RWPE1 (cell line): Measurements from ENCODE around the gene XXYLT1.

Experiments used
- CTCF ChIA-PET: fragments of 350-600 bp; sonication (Branson Sonifier 250); formaldehyde crosslinking; extraction: SDS; loops from one replicate; lab custom pipeline; 2021; lab: Yijun Ruan, JAX
- POLR2A ChIA-PET: fragments of 400-600 bp; formaldehyde crosslinking; extraction: SDS; loops from one replicate; lab custom pipeline; 2020; ENCODE audit warnings: antibody characterized with exemption; ENCODE audit not compliant: low non-redundant PET; lab: Yijun Ruan, JAX
- DNase-seq: peaks from one replicate; pipeline ENCODE4 v3.0.0; 2012; ENCODE audit warnings: low spot score
- H3K27ac ChIP-seq: fragments of 450-650 bp; 2 replicates; pipeline ENCODE4 v1.5.1; 2017
- TF ChIP-seq, protein P1 (sequence below): fragments of 450-650 bp; conservative IDR thresholded peaks from 2 replicates; pipeline ENCODE4 v1.5.1; 2017; ENCODE audit warnings: low read depth, mild to moderate bottlenecking

Gene XXYLT1

DNA sequence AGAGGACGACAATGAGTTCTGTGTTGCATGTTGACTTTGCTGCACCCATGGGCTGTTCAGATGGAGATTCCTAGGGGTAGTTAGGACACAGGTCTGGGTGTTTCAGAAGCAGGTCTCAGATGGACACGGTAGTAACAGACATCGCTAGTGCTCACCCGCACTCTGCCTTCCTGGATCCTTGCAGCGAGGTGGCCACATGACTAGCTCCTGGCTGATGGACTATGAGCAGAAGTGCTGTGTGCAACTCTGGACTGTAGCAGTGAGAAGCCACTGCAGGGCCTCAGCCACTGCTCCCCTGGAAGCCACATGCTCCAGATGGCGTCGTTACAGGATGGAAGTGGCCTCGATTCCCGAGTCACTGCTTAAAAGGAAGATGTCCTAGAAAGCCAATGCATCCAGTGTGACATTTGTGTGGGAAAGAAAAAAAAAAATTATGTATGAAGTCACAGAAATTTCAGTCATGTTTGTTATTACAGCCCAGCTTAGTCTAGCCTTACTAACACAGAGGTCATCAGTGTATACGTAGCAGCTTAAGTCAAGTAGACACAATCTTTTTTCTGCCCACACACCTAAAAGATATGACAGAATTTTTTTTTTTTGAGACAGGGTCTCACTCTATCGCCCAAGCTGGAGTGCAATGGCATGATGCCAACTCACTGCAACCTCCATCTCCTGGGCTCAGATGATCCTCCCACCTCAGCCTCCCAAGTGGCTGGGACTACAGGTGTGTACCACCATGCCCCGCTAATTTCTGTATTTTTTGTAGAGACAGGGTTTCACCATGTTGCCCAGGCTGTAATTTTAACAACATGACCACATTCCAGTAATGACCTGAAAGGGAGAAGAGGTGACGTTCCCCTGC is 95.3 kb downstream of the XXYLT1 start:
- no peak for DNase-seq
- TF ChIP-seq, protein P1, sequence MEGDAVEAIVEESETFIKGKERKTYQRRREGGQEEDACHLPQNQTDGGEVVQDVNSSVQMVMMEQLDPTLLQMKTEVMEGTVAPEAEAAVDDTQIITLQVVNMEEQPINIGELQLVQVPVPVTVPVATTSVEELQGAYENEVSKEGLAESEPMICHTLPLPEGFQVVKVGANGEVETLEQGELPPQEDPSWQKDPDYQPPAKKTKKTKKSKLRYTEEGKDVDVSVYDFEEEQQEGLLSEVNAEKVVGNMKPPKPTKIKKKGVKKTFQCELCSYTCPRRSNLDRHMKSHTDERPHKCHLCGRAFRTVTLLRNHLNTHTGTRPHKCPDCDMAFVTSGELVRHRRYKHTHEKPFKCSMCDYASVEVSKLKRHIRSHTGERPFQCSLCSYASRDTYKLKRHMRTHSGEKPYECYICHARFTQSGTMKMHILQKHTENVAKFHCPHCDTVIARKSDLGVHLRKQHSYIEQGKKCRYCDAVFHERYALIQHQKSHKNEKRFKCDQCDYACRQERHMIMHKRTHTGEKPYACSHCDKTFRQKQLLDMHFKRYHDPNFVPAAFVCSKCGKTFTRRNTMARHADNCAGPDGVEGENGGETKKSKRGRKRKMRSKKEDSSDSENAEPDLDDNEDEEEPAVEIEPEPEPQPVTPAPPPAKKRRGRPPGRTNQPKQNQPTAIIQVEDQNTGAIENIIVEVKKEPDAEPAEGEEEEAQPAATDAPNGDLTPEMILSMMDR = no peak
- CTCF ChIA-PET = interaction anchor here (0.6 to 0.7 kb wide), 3 partner anchors 10 to 96 kb away, joined by 3 to 5 read pairs (median 4); no protein-coding TSS in a partner anchor
- POLR2A ChIA-PET = no interaction called here
- H3K27ac ChIP-seq = no peak overlapping the region

DNA sequence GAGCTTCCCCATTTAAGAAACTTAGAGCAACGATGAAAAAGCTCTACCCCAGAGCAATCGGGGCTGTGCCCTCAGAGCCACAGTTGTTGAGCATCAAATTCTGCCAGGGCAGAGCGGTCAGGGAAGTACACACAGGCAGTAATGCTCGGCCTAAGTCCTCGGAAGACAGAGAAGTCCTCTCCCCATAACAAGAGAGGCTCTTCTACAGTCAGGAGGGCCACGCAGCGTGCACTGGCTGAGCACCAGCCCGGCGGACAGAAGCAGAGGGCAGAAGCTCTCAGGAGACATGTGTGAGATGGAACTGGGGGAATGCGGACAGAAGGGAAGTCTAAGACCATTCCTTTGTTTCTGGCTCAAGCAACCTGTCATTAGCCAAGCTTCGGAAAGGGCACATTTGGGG is 95.9 kb downstream of the XXYLT1 start:
- H3K27ac ChIP-seq = no peak overlapping the region
- TF ChIP-seq, protein P1 = no peak
- DNase-seq = no peak
- POLR2A ChIA-PET = no interaction called here
- CTCF ChIA-PET = interaction anchor here (0.6 to 0.7 kb wide), 2 partner anchors 10 to 12 kb away, joined by 3 to 4 read pairs; no protein-coding TSS in a partner anchor

DNA sequence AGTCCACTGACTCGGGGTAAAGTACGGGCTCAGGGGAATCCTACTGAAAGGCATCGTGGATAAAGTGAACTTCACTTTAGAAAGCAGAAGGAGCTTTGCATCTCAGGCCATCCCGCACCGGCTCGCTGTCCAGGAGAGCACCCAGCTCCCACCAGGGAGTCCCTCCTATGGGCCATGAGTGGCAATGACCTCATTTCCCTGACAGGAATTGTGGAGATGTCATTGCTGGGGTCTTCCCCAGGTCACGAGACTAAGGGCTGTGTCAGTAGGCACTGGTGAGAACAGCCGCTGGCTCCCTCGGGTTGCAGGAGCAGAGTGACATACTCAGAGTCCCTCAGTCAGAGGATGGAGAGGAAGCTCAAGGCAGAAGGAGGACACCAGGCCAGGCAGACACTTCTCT is 97.3 kb downstream of the XXYLT1 start:
- no peak overlapping the region for H3K27ac ChIP-seq
- POLR2A ChIA-PET = no interaction called here
- TF ChIP-seq, protein P1 = no peak
- DNase-seq = no peak
- CTCF ChIA-PET = no interaction called here

DNA sequence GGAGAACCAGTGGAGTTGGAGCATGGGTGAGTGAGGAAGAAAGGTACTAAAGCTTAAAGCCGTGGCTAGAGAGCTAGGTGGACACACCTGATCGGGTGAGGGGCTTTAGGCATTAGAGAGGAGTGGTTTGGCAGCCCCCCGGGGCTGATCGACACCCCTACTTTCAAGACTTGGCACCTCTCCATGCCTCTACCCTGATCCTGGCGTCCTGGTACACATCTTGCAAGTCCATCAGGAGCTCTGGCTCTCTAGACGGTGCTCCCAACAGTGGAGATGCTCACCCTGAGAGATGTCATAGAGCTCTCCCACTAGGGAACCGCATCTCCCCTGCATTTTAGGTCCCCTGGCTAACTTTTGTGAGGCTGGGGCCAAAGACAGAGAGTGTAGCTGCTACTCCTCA is 98.1 kb downstream of the XXYLT1 start:
- ChIA-PET CTCF (no interaction called here), POLR2A (no interaction called here)
- no peak overlapping the region for H3K27ac ChIP-seq
- TF ChIP-seq, protein P1 = no peak
- DNase-seq = no peak

DNA sequence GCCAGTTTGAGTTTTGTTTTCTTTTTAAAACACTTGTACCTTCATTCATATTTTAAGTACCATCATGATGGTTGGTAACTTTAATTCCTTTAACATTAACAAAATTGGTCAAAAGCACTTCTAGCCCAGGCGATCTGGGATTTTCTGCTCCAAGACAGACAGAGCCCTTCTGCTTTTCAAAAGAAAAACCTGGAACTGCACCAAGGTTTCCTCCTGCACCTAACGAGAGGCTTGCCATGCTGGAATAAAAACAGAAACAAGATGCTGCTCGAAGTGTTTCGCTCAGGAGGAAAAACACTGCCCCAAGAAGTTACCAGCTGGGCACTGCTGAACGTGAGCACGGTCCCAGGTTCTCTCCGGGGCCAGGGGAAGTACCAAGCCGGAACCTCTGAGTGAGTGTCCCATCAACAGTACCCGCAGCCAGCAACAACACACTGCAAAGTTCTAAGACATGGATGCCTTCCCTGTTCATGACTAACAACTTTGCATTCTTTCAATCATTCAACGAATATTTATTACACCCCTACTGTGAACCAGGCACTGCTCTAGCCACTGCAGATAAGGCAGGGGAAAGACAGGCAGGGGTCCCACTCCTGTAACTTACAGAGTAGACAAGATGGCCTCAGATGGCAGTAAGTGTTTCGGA is 98.8 kb downstream of the XXYLT1 start:
- no peak overlapping the region for H3K27ac ChIP-seq
- DNase-seq = no peak
- TF ChIP-seq, protein P1 = no peak
- ChIA-PET CTCF (no interaction called here), POLR2A (no interaction called here)

DNA sequence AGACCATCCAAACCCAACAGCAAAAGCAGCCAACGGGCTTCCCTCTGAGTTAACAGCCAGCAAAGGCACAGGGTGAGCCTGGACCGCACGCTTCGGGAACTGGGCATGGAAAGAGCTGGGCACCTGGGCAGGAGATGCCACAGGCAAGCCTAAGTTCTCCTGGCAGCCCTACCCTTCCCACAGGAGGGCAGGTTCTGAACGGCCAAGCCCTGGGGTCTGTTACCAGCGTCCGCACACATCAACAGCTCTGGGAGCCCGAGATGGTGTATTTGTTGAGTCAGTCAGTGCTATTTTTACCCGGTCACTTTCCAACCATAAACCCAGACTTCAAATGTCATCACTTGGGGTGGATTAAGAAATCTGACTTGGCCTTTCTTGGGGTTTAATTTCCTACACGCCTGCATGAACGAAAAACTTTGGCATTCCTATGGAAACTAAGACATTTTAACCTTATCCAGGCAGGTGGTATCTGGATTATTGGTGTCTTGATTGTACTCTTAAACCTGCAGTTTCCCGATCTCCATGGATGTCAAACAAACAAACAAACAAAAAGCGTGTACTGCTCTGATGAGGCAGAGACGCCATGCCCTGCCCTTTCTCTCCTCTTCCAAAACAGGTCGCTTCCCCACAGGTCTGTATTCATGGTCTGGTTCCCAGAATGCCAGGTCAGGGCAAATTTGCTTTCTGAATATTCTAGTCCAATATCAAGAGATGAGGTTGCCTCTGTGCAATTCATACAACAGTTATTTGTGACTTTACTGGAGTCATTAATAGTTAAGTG is 99.7 kb downstream of the XXYLT1 start:
- ChIA-PET CTCF (interaction anchor here (0.6 kb wide), 1 partner anchor 396 kb away, joined by 3 read pairs; no protein-coding TSS in a partner anchor), POLR2A (no interaction called here)
- TF ChIP-seq, protein P1 = no peak
- H3K27ac ChIP-seq = no peak overlapping the region
- DNase-seq = no peak
